Epidermal melanocyte (primary cell): ENCODE data around the gene RUNX1.

Source experiments
- DNase-seq: peaks from one replicate; pipeline ENCODE4 v3.0.0; 2011; ENCODE audit warnings: low spot score; ENCODE audit not compliant: insufficient read length

RUNX1 gene

GRCh38 chr21:35016517-35017188, 32.4 kb downstream of the RUNX1 start:
- no peak for DNase-seq

DNA sequence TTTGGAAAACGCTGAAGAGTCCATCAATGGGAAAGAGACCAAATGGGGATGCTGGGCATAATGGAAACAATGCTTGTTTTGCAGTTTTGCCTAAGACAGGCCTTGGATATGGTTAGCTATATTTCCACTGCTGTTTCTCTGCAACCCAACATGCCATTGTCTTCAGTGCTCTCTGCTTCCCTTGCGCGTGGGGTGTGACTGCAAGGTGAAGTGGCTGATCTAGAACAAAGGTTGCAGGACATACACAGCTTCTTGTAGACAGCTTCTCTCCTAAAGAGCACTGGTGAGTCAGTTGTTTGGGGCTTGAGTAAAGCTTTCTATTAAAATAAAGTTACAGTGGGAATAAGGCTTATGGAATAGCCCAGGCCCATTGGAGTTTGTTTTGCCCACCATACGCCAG, 33.0 kb downstream of the RUNX1 start:
- no peak for DNase-seq

- no peak for DNase-seq
Measured at GRCh38 chr21:35015435-35016024, 33.6 kb downstream of the RUNX1 start.

- DNase-seq = no peak
Measured at GRCh38 chr21:35014302-35015041, 34.6 kb downstream of the RUNX1 start.

DNA sequence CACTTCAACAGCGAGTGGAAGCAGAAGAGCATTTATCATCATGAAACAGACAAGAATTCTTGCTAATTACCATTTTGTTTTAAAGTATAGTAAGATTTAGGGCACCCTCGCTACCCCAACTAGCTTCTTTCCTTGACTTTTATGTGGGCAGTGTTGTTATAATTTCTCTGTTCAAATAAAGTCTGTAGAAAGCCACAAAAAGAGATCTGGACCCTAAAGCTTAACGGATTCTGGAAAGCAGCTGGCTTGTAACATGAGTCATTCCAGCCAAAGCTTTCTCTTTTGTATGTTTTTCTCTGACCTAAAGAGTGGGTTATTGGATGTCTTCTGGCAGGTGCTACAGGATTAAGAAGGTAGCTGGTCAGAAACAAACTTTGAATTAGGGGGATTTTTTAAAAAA, 37.4 kb downstream of the RUNX1 start:
- no peak for DNase-seq

- DNase-seq = no peak
Measured at GRCh38 chr21:35010447-35010846, 38.7 kb downstream of the RUNX1 start.

DNA sequence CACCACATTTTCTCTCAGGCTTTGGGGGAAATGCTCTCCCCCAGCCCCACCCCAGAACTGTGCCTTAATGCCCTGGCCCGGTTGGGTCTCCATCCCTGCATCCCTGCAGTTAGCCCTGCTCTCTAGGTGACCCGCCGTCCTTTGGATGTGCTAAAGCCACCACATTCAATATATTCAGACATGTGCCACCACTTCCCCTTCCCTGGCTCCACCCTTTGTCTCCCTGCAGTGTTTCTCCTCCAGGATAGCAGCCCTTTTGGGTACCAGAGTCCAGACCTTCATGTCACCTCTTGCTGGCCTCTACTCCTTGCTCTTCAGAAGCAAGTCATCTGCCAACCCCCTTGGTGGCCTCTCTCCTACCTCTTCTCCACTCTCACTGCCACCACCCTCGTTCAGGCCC, 41.8 kb downstream of the RUNX1 start:
- DNase-seq = no peak

GRCh38 chr21:35006771-35007170, 42.3 kb downstream of the RUNX1 start:
- no peak for DNase-seq

- no peak for DNase-seq
Measured at GRCh38 chr21:35006248-35006647, 42.9 kb downstream of the RUNX1 start.

DNA sequence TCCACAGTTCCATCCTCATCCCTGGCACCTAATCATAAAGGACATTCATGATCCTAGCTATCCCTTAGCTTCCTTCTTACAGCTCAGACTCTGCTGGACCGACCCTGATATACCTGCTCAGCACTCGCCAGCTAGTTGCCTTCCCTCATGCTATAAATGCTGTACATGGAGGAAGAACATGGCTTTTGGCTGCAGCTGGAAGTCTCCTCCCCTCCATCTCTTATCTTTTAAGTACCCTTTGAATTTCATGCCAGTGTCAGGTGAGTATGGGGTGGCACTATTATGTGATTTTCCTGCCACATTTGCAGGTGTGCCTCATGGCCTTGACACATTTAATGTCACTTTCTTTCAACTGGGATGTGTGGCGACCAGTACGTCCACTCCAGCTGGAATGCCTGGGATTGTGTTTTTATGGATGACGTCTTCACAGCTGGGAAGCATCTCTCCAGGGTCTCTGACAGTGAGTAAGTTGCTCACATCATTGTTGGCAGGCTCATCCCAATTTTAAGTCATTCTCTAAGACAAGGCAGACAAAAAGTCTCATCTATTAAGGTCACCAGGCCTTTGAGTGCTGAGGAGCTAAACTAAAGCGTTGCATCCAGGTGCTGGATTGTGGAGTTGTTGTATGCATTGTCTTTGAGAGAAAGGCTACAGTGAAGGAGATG, 43.4 kb downstream of the RUNX1 start:
- no peak for DNase-seq

- no peak for DNase-seq
Measured at GRCh38 chr21:35005077-35005476, 44.0 kb downstream of the RUNX1 start.

GRCh38 chr21:35004314-35004713, 44.8 kb downstream of the RUNX1 start:
- no peak for DNase-seq

GRCh38 chr21:35002879-35003722, 46.0 kb downstream of the RUNX1 start:
- DNase-seq = no peak

- no peak for DNase-seq
Measured at GRCh38 chr21:34999397-34999941, 49.6 kb downstream of the RUNX1 start.

GRCh38 chr21:34998176-34998575, 50.9 kb downstream of the RUNX1 start:
- no peak for DNase-seq

GRCh38 chr21:34997294-34997693, 51.8 kb downstream of the RUNX1 start:
- DNase-seq = no peak

- DNase-seq = no peak
Measured at GRCh38 chr21:34996304-34997101, 52.6 kb downstream of the RUNX1 start.

GRCh38 chr21:34995979-34996303, 53.2 kb downstream of the RUNX1 start:
- DNase-seq = no peak

GRCh38 chr21:34994766-34995631, 54.1 kb downstream of the RUNX1 start:
- no peak for DNase-seq
